Raji (cell line): ENCODE measurements around the gene CLEC19A.

Experiments used
- POLR2A ChIP-seq: IDR thresholded peaks from 2 replicates; pipeline ENCODE4 v1.6.1; 2011; ENCODE audit warnings: low read depth, low read length, control low read depth; ENCODE audit not compliant: insufficient read depth

CLEC19A gene

DNA sequence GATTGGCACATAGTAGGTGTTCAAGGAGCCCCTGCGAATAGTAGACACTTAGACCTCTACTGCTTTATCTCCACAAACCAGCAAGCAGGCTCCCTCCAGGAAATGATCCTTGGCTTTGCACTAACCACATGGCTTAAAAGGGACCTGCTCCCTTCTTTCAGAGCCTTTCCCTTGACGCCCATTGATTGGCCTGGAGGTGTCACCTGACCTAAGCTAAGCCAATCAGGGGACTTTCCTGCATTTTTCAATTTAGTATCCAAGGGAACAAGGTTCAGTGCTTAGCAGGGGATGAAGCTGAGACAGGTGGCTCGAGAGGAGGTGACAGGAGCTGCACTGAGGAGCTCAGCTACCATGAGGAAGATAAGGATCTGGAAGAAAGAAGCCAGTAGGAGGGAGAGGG is 52.8 kb downstream of the CLEC19A start:
- no peak for TF ChIP-seq POLR2A

- TF ChIP-seq POLR2A = no peak
These were observed 58.8 kb downstream of the CLEC19A start for GRCh38 chr16:19344224-19344801.

- TF ChIP-seq POLR2A = no peak
These were observed 59.4 kb downstream of the CLEC19A start for GRCh38 chr16:19344980-19345379.

DNA sequence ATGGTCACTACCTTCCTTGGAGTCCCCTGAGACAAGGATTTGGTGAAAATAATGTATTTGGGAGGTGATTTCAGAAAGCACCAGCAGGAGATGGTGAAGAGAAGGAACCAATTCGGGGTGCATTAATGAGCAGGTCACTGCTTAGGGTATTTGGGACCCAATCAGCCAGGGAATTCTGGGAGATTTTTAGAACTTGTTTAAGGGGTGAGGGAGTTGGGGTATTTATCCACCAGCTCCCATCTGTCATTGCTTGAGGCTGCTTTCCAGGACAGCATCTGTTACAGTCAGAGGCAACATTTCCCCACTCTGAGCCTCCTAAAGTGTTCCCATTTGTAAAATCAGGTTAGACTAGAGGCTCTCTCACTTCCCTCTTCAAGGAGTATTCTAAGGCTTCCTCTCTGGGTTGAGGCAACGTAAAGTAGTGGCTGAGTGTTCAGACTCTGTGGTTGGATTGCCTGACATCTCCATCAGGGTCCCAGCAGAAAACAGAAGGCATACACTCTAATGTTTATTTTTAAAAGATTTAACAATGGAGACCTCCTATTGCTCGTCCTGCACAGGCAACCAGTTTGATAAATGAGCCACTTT is 60.9 kb downstream of the CLEC19A start:
- no peak for TF ChIP-seq POLR2A

GRCh38 chr16:19348125-19348524 is 62.6 kb downstream of the CLEC19A start:
- TF ChIP-seq POLR2A = no peak

DNA sequence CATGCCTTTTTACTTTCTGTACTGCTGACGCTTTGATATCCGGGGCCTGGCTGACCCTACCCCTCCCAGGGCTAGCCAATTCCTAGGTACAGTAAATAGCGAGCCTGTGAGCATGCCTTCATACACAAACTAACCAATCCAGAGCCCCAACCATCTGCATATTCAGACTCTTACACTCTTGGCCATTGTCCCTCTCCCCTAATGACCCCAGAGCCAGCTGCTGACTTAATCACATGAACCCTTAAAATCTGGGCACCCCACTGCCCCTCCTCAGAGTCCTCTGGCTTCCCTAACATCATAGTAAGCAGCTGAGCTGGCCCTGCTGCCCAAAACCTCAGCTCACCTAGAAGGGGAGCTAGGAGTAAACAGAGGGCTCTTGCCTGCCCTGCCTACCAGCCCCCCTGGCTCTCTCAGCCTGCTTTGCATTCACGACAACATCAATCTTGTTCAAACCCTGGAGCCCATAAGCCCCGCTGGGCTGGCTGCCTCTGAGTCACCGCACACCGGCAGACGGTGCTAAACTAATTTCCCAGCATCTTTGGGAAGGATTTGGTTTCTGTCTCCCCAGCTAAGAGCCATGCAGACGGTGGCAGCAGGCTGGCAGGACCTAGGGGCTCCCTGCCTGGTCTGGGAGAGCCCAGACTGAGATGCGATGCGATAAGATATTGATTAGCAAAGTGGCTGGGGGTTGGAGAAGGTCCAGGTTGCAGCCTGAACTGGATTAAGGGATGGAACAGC is 63.2 kb downstream of the CLEC19A start:
- no peak for TF ChIP-seq POLR2A

DNA sequence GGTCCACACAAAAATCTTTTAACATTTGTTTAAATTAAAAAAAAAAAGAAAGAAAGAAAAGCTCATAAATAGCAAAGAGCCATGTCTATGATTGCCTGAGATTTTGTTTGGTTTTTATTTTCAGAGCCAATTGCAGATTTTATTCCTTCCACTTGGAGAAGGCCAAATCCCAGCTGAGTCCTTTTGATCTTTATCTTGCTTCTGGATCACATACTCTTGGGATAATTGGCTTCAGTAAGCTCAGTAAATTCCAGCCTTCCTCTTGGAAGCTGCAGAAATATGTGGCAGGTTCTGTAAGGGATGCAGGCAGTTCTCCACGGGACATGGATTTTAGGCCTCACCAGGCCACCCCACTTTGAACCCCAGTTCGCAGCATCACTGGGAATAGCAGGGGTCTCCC is 68.8 kb downstream of the CLEC19A start:
- no peak for TF ChIP-seq POLR2A

DNA sequence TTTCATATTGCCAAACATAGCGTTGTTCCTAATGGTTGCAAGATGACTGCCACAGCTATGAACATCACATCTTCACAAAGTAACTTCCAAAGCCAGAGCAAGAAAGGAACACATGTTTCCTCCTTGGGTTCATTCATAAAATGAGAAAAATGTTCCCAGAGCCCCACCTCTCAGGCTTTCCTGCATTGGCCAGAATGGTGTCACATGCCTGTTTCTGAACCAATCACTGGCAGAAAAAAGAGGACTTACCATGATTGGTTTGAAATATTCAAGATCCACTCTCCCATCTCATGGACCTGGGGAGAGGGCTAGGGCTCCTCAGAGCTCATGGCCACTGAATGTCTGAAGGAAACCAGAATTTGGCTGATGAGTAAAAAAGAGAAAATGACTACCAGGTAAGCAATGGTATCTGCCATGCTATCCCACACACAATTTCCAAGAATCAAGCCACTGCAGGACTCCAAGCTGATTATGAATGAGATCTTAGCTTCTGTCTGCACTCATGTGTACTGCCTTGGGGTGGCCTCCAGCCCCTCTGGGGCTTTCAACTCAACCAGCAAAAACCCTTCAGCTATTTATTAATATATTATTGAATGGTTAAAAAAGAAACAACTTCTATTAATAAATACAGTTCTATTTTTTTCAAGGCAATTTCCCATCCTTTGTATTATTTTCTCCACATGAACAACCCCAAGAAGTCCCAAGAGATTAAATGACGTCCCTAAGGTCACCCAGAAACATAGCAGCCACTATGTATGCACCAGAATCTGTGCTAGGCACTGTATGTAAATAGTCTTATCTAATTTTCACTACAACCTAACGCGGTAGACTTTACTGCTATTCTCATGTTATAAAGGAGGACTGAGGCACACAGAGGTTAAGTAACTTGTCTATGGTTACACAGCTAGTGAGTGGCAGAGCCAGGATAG is 70.8 kb downstream of the CLEC19A start:
- no peak for TF ChIP-seq POLR2A

DNA sequence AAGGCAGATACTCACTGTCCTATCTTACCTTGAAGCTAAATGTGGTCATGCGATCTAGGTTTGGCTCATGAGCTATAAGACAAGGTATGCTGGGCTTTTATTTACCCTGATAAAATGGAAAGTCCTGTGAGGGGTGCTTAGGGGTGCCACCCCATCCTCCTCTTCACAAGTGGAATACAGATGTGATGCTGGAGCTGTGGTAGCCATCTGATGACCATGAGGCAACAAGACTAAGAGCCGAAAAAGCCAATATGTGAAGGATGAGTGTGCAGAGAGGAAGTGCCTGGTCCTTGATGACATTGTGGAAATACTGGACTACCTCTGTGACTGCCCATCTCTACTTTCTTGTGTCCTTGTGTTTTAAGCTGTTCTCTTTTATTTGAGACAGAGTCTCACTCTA is 74.0 kb downstream of the CLEC19A start:
- TF ChIP-seq POLR2A = no peak
